SU-DHL-6 (cell line): ENCODE data around the gene MPZL3.

ENCODE experiments used
- H2AFZ ChIP-seq: fragments of 200-600 bp; sonication (generic); 2 replicates; pipeline ENCODE4 v1.6.1; 2014; ENCODE audit warnings: low read depth, mild to moderate bottlenecking, moderate library complexity, mixed read lengths, antibody characterized with exemption, low read length; ENCODE audit not compliant: severe bottlenecking
- H3F3A ChIP-seq: fragments of 200-600 bp; shearing (Covaris generic); 2 replicates; pipeline ENCODE4 v1.6.0; 2016; ENCODE audit warnings: antibody characterized with exemption, mild to moderate bottlenecking; ENCODE audit not compliant: insufficient read depth
- H3K27ac ChIP-seq: fragments of 200-600 bp; sonication (generic); 2 replicates; pipeline ENCODE4 v1.5.1; 2016; ENCODE audit warnings: low read depth, mild to moderate bottlenecking, low read length, moderate library complexity, mixed read lengths
- H3K27me3 ChIP-seq: fragments of 200-600 bp; sonication (generic), shearing (Covaris generic); 2 replicates; pipeline ENCODE4 v1.6.0; 2014; ENCODE audit warnings: mild to moderate bottlenecking, low read length
- H3K36me3 ChIP-seq: fragments of 200-600 bp; sonication (generic); 2 replicates; pipeline ENCODE4 v1.6.1; 2014; ENCODE audit warnings: mild to moderate bottlenecking, low read length, mixed read lengths
- H3K4me2 ChIP-seq: fragments of 300-600, 200-600 bp; shearing (Covaris generic), sonication (generic); 2 replicates; pipeline ENCODE4 v1.6.0; 2014; ENCODE audit warnings: low read length, low read depth, mild to moderate bottlenecking; ENCODE audit not compliant: poor library complexity, severe bottlenecking
- H3K4me3 ChIP-seq: fragments of 200-600 bp; sonication (generic); 2 replicates; pipeline ENCODE4 v1.5.1; 2014; ENCODE audit warnings: antibody characterized with exemption, low read length, mild to moderate bottlenecking, mixed read lengths; ENCODE audit not compliant: insufficient read depth, poor library complexity, severe bottlenecking
- H3K79me2 ChIP-seq: fragments of 200-600 bp; sonication (generic); 2 replicates; pipeline ENCODE4 v1.6.1; 2014; ENCODE audit warnings: mild to moderate bottlenecking, low read length, moderate library complexity; ENCODE audit not compliant: insufficient read depth
- H3K9ac ChIP-seq: fragments of 200-600 bp; sonication (generic); 2 replicates; pipeline ENCODE4 v1.7.0; 2014; ENCODE audit warnings: mild to moderate bottlenecking, low read length
- H3K9me2 ChIP-seq: fragments of 200-600 bp; sonication (generic); replicated peaks from 2 replicates; pipeline ENCODE4 v1.6.1; 2014; ENCODE audit warnings: low read length; ENCODE audit not compliant: insufficient read depth
- H3K9me3 ChIP-seq: fragments of 200-600 bp; sonication (generic); 2 replicates; pipeline ENCODE4 v1.6.1; 2014; ENCODE audit warnings: low read length, mixed read lengths; ENCODE audit not compliant: insufficient read depth
- H4K20me1 ChIP-seq: fragments of 200-600 bp; sonication (generic); 2 replicates; pipeline ENCODE4 v1.6.1; 2014; ENCODE audit warnings: low read depth, mild to moderate bottlenecking, antibody characterized with exemption, low read length, moderate library complexity, mixed read lengths
- CTCF ChIP-seq: fragments of 200-600 bp; sonication (generic); IDR thresholded peaks from one replicate; pipeline ENCODE4 v1.5.1; 2017; ENCODE audit warnings: antibody characterized with exemption, mild to moderate bottlenecking, low read length, moderate library complexity; ENCODE audit not compliant: insufficient read depth, poor library complexity, severe bottlenecking
- EZH2phosphoT487 ChIP-seq: fragments of 200-600 bp; sonication (generic), shearing (Covaris generic); conservative IDR thresholded peaks from 2 replicates; pipeline ENCODE4 v1.6.1; 2018; ENCODE audit warnings: mild to moderate bottlenecking, antibody characterized with exemption, low read length, moderate library complexity, mixed read lengths

MPZL3 gene

GRCh38 chr11:118236170-118236569, 16.0 kb downstream of the MPZL3 start:
- Histone ChIP-seq H4K20me1 (no peaks in the 10 kb centered on the region), H3K9ac (no peak overlapping the region), H3K79me2 (no peaks in the 10 kb centered on the region), H3K9me2 (no peaks in the 10 kb centered on the region), H2AFZ (no peak overlapping the region), H3K27me3 (no peaks in the 10 kb centered on the region), H3K4me2 (no peak overlapping the region), H3F3A (no peaks in the 10 kb centered on the region), H3K4me3 (no peak overlapping the region), H3K9me3 (no peaks in the 10 kb centered on the region), H3K27ac (no peak overlapping the region), H3K36me3 (no peaks in the 10 kb centered on the region)
- TF ChIP-seq EZH2phosphoT487 (no peak), CTCF (no peak)

GRCh38 chr11:118234833-118235232, 17.3 kb downstream of the MPZL3 start:
- Histone ChIP-seq H3K9ac (no peak overlapping the region), H3K9me2 (no peaks in the 10 kb centered on the region), H3K79me2 (no peaks in the 10 kb centered on the region), H3K27ac (no peak overlapping the region), H4K20me1 (no peaks in the 10 kb centered on the region), H3K4me3 (no peak overlapping the region), H3K9me3 (no peaks in the 10 kb centered on the region), H3K36me3 (no peaks in the 10 kb centered on the region), H3K27me3 (no peaks in the 10 kb centered on the region), H3F3A (no peaks in the 10 kb centered on the region), H3K4me2 (no peak overlapping the region), H2AFZ (no peak overlapping the region)
- no peak for TF ChIP-seq CTCF
- TF ChIP-seq EZH2phosphoT487: no peak

GRCh38 chr11:118233850-118234249, 18.3 kb downstream of the MPZL3 start:
- no peaks in the 10 kb centered on the region for H4K20me1 ChIP-seq
- no peaks in the 10 kb centered on the region for H3K9me3 ChIP-seq
- TF ChIP-seq CTCF (no peak), EZH2phosphoT487 (no peak)
- H3K27me3 ChIP-seq: no peaks in the 10 kb centered on the region
- no peak overlapping the region for H3K9ac ChIP-seq
- no peaks in the 10 kb centered on the region for H3K36me3 ChIP-seq
- no peaks in the 10 kb centered on the region for H3K79me2 ChIP-seq
- H3K9me2 ChIP-seq: no peaks in the 10 kb centered on the region
- no peak overlapping the region for H3K27ac ChIP-seq
- no peak overlapping the region for H3K4me2 ChIP-seq
- peaks cover 4% of the 10 kb centered on the region for H3F3A ChIP-seq
- H2AFZ ChIP-seq: no peak overlapping the region
- H3K4me3 ChIP-seq: no peak overlapping the region
